Fibroblast of lung (primary cell): ENCODE measurements around the gene TDG. TPM values are rescaled to one million over a fixed set of nuclear protein-coding genes. Genes with fewer than 3 reads are reported as not detected.

Experiments used
- DNase-seq, 2 donors: peaks; one replicate each; pipeline versions ENCODE4 v3.0.0 to v3.0.0-alpha.2; 2010; ENCODE audit warnings: low read depth in 2 of 2
- H2AFZ ChIP-seq: 2 replicates; pipeline ENCODE4 v1.5.1; 2012; ENCODE audit warnings: low read length, control low read depth, inconsistent platforms
- H3K27ac ChIP-seq: 2 replicates; pipeline ENCODE4 v1.5.1; 2011; ENCODE audit warnings: low read length, control low read depth; ENCODE audit not compliant: insufficient read depth
- H3K27me3 ChIP-seq: 2 replicates; pipeline ENCODE4 v1.5.1; 2011; ENCODE audit warnings: mild to moderate bottlenecking, low read length; ENCODE audit not compliant: control insufficient read depth, insufficient read depth
- H3K36me3 ChIP-seq: 2 replicates; pipeline ENCODE4 v1.5.1; 2011; ENCODE audit warnings: low read length; ENCODE audit not compliant: control insufficient read depth, insufficient read depth
- H3K4me1 ChIP-seq: 2 replicates; pipeline ENCODE4 v1.5.1; 2011; ENCODE audit warnings: low read length; ENCODE audit not compliant: control insufficient read depth, insufficient read depth; ENCODE audit errors: extremely low read depth
- H3K4me2 ChIP-seq: 2 replicates; pipeline ENCODE4 v1.5.1; 2011; ENCODE audit warnings: low read length, control low read depth; ENCODE audit not compliant: insufficient read depth; ENCODE audit errors: extremely low read depth
- H3K4me3 ChIP-seq, 4 experiments: fragments of 200-600 bp in 1 of 4; sonication (generic) in 1 of 4; replicated peaks in 1 of 4; 2 replicates each; pipeline ENCODE4 v1.5.1; 2011 to 2016; ENCODE audit warnings: low read length in 4 of 4, low read depth in 3 of 4, mild to moderate bottlenecking in 3 of 4, control low read depth in 2 of 4, inconsistent platforms in 1 of 4, mixed read lengths in 1 of 4; ENCODE audit not compliant: insufficient read depth in 1 of 4; ENCODE audit errors: control extremely low read depth in 1 of 4
- H3K79me2 ChIP-seq: 2 replicates; pipeline ENCODE4 v1.5.1; 2012; ENCODE audit warnings: mild to moderate bottlenecking, low read length, inconsistent platforms; ENCODE audit not compliant: control insufficient read depth, insufficient read depth
- H3K9ac ChIP-seq: 2 replicates; pipeline ENCODE4 v1.5.1; 2011; ENCODE audit warnings: mild to moderate bottlenecking, low read length, control low read depth; ENCODE audit not compliant: insufficient read depth
- H3K9me3 ChIP-seq: 2 replicates; pipeline ENCODE4 v1.5.1; 2012; ENCODE audit warnings: low read depth, low read length; ENCODE audit not compliant: control insufficient read depth, insufficient read depth
- H4K20me1 ChIP-seq: 2 replicates; pipeline ENCODE4 v1.5.1; 2011; ENCODE audit warnings: low read length; ENCODE audit not compliant: control insufficient read depth, insufficient read depth; ENCODE audit errors: extremely low read depth
- EZH2 ChIP-seq: IDR thresholded peaks from 2 replicates; pipeline ENCODE4 v1.5.1; 2012; ENCODE audit warnings: low read length, control low read depth, mild to moderate bottlenecking; ENCODE audit errors: missing control alignments
- polyA plus RNA-seq, 2 donors: library from polyadenylated mRNA; depleted of rRNA in 1 of 2; stranded (reverse) in 1 of 2; unstranded in 1 of 2; fragments of >200 nt; gene quantifications; 2 replicates each; pipeline ENCODE4 v1.2.1, GENCODE V29; 2011 to 2012; ENCODE audit warnings: missing spikeins in 1 of 2
- total RNA-seq: library from RNA; depleted of rRNA; stranded (reverse); fragments of >200 nt; gene quantifications from 2 replicates; pipeline ENCODE4 v1.2.1, GENCODE V29; 2014
- TF ChIP-seq, protein P1 (sequence below), 2 donors: IDR thresholded peaks in 1 of 2; conservative IDR thresholded peaks in 1 of 2; 1 replicate in 1 of 2; 2 replicates in 1 of 2; pipeline ENCODE4 v1.5.1; 2011 to 2012; ENCODE audit warnings: low read length in 2 of 2, control low read depth in 1 of 2, inconsistent platforms in 1 of 2, low read depth in 1 of 2, mild to moderate bottlenecking in 1 of 2

The TDG gene
- total and polyA plus RNA-seq, 2 donors (not counting 1 experiment from before 2014, with no cell fraction given): 18.8 to 19.4 TPM

DNA sequence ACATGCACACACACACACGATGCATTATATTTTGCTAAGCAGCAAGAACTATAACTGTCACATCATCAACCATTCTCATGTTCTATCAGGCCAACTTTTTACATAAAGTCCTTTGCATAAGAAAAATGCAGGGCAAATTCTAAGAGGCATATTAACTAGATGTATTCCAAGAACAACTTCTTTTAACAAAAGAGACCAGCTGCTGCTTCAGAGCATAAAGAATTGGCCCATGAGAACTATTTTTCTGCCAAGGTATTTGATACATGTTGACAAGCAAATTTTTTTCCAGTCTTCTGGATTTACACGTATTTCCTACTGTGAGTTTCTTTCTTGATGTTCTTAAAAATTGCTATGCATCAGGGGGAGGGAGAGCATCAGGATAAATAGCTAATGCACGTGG is 57.1 kb downstream of the TDG start:
- no peaks in the 10 kb centered on the region for H3K9me3 ChIP-seq
- no peak overlapping the region for H3K4me2 ChIP-seq
- no peaks in the 10 kb centered on the region for H3K79me2 ChIP-seq
- DNase-seq: no peak
- no peak overlapping the region for H3K9ac ChIP-seq
- TF ChIP-seq, protein P1, sequence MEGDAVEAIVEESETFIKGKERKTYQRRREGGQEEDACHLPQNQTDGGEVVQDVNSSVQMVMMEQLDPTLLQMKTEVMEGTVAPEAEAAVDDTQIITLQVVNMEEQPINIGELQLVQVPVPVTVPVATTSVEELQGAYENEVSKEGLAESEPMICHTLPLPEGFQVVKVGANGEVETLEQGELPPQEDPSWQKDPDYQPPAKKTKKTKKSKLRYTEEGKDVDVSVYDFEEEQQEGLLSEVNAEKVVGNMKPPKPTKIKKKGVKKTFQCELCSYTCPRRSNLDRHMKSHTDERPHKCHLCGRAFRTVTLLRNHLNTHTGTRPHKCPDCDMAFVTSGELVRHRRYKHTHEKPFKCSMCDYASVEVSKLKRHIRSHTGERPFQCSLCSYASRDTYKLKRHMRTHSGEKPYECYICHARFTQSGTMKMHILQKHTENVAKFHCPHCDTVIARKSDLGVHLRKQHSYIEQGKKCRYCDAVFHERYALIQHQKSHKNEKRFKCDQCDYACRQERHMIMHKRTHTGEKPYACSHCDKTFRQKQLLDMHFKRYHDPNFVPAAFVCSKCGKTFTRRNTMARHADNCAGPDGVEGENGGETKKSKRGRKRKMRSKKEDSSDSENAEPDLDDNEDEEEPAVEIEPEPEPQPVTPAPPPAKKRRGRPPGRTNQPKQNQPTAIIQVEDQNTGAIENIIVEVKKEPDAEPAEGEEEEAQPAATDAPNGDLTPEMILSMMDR (conservative IDR thresholded peaks at IDR 0.05 in 1 of 2, IDR thresholded peaks at IDR 0.05 in 1 of 2; ENCODE audit: low read depth in 1 of 2, low read length in 2 of 2): no peak
- no peak for TF ChIP-seq EZH2
- H4K20me1 ChIP-seq: no peaks in the 10 kb centered on the region
- no peaks in the 10 kb centered on the region for H3K4me1 ChIP-seq
- no peaks in the 10 kb centered on the region for H3K27me3 ChIP-seq
- H3K4me3 ChIP-seq: no peak overlapping the region
- no peak overlapping the region for H3K27ac ChIP-seq
- H3K36me3 ChIP-seq: no peaks in the 10 kb centered on the region
- H2AFZ ChIP-seq: no peak overlapping the region

DNA sequence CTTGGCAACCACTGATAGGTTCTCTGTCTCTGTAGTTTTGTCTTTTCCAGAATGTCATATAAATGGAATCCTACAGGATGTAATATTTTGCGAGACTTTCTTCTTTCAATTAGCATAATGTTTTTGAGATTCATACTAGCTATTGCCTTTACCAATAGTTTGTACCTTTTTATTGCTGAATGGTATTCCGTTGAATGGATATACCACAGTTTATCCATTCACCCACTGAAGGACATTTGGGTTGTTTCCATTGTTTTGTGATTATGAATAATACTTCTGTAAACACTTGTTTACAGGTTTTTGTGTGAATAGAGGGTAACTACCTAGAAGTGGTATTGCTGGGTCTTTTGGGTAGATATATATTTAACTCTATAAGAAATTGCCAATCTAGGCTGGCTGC is 58.0 kb downstream of the TDG start:
- Histone ChIP-seq H3K9me3 (no peaks in the 10 kb centered on the region), H4K20me1 (no peaks in the 10 kb centered on the region), H3K4me2 (no peak overlapping the region), H3K9ac (no peak overlapping the region), H3K79me2 (no peaks in the 10 kb centered on the region), H3K36me3 (no peaks in the 10 kb centered on the region), H3K27ac (no peak overlapping the region), H3K4me1 (no peaks in the 10 kb centered on the region), H3K27me3 (no peaks in the 10 kb centered on the region), H3K4me3 (no peak overlapping the region), H2AFZ (no peak overlapping the region)
- no peak for DNase-seq
- no peak for TF ChIP-seq EZH2
- TF ChIP-seq, protein P1 (conservative IDR thresholded peaks at IDR 0.05 in 1 of 2, IDR thresholded peaks at IDR 0.05 in 1 of 2; ENCODE audit: low read depth in 1 of 2, low read length in 2 of 2): no peak

DNA sequence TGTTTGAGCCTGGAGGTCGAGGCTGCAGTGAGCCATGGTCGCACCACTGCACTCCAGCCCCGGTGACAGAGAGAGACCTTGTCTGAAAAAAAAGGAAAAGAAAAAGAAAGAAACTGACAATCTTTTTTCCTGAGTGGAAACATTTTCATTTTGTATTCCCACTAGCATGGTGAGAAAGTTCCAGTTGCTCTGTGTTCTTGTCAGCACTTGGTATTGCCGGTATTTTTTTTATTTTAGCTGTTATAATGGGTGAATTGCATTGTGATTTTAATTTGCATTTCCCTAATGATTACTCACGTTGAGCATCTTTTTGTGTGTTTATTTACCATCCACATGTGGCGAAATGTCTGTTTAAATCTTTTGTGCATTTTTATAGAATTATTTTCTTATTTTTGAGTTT is 58.7 kb downstream of the TDG start:
- H3K9me3 ChIP-seq: no peaks in the 10 kb centered on the region
- H3K27ac ChIP-seq: no peak overlapping the region
- no peaks in the 10 kb centered on the region for H3K4me1 ChIP-seq
- TF ChIP-seq, protein P1 (conservative IDR thresholded peaks at IDR 0.05 in 1 of 2, IDR thresholded peaks at IDR 0.05 in 1 of 2; ENCODE audit: low read depth in 1 of 2, low read length in 2 of 2): no peak
- TF ChIP-seq EZH2: no peak
- H4K20me1 ChIP-seq: no peaks in the 10 kb centered on the region
- no peaks in the 10 kb centered on the region for H3K79me2 ChIP-seq
- no peak overlapping the region for H3K9ac ChIP-seq
- no peak for DNase-seq
- no peak overlapping the region for H3K4me2 ChIP-seq
- H3K4me3 ChIP-seq: no peak overlapping the region
- H3K36me3 ChIP-seq: no peaks in the 10 kb centered on the region
- H2AFZ ChIP-seq: no peak overlapping the region
- no peaks in the 10 kb centered on the region for H3K27me3 ChIP-seq
